ENCODE measurements around the gene C5orf22. TPM values are rescaled to one million over a fixed set of nuclear protein-coding genes. Genes with fewer than 3 reads are reported as not detected.

Gene C5orf22
- total and polyA plus RNA-seq, 2 experiments from 2014 or later = 14.7 to 33.6 TPM

GRCh38 chr5:31495336-31495735, 36.8 kb upstream of the C5orf22 start:
- Histone ChIP-seq H3K36me3 (peaks cover 57% of the 10 kb centered on the region), H3K4me3 (no peak overlapping the region), H3K9me3 (ENCODE audit: low read depth) (no peaks in the 10 kb centered on the region), H3K27me3 (no peaks in the 10 kb centered on the region), H3K27ac (no peak overlapping the region), H3K4me1 (ENCODE audit: low read depth) (no peaks in the 10 kb centered on the region)
- DNase-seq (ENCODE audit: low read depth in 1 of 2, low spot score in 1 of 2) = no peak
- TF ChIP-seq, protein P1, sequence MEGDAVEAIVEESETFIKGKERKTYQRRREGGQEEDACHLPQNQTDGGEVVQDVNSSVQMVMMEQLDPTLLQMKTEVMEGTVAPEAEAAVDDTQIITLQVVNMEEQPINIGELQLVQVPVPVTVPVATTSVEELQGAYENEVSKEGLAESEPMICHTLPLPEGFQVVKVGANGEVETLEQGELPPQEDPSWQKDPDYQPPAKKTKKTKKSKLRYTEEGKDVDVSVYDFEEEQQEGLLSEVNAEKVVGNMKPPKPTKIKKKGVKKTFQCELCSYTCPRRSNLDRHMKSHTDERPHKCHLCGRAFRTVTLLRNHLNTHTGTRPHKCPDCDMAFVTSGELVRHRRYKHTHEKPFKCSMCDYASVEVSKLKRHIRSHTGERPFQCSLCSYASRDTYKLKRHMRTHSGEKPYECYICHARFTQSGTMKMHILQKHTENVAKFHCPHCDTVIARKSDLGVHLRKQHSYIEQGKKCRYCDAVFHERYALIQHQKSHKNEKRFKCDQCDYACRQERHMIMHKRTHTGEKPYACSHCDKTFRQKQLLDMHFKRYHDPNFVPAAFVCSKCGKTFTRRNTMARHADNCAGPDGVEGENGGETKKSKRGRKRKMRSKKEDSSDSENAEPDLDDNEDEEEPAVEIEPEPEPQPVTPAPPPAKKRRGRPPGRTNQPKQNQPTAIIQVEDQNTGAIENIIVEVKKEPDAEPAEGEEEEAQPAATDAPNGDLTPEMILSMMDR (IDR thresholded peaks at IDR 0.05; ENCODE audit: low read depth, low read length) = no peak

- Histone ChIP-seq H3K27me3 (no peaks in the 10 kb centered on the region), H3K27ac (no peak overlapping the region), H3K4me3 (no peak overlapping the region), H3K36me3 (peaks cover 57% of the 10 kb centered on the region), H3K4me1 (ENCODE audit: low read depth) (no peaks in the 10 kb centered on the region), H3K9me3 (ENCODE audit: low read depth) (no peaks in the 10 kb centered on the region)
- TF ChIP-seq, protein P1 (IDR thresholded peaks at IDR 0.05; ENCODE audit: low read depth, low read length) = no peak
- DNase-seq (ENCODE audit: low read depth in 1 of 2, low spot score in 1 of 2) = no peak
Measured at GRCh38 chr5:31496301-31496700, 35.8 kb upstream of the C5orf22 start.

GRCh38 chr5:31496891-31497290, 35.2 kb upstream of the C5orf22 start:
- no peaks in the 10 kb centered on the region for H3K4me1 ChIP-seq (ENCODE audit: low read depth)
- H3K27me3 ChIP-seq = no peaks in the 10 kb centered on the region
- H3K36me3 ChIP-seq = peaks cover 57% of the 10 kb centered on the region
- H3K27ac ChIP-seq = no peak overlapping the region
- no peak for DNase-seq (ENCODE audit: low read depth in 1 of 2, low spot score in 1 of 2)
- no peak overlapping the region for H3K4me3 ChIP-seq
- H3K9me3 ChIP-seq (ENCODE audit: low read depth) = no peaks in the 10 kb centered on the region
- TF ChIP-seq, protein P1 (IDR thresholded peaks at IDR 0.05; ENCODE audit: low read depth, low read length) = no peak

DNA sequence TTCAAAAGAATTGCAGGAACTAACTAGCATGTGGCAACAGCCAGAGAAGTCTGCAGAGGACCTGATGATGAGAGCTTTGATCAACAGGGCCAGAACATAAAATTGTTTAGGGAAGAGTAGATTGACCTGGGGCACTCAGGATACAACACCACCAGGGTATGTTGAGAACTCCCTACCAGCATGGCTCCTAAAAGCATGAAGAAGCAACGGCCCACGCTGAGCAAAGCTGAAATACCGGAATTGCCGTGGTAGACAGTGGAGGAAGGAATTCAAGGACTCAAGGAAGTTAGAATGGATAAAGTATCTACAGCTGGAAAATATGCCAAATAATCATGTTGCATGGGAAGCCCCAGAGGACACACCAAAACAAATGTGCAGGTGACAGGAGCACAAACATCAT, 31.8 kb upstream of the C5orf22 start:
- TF ChIP-seq, protein P1 (IDR thresholded peaks at IDR 0.05; ENCODE audit: low read depth, low read length) = no peak
- Histone ChIP-seq H3K27me3 (no peaks in the 10 kb centered on the region), H3K36me3 (peaks cover 39% of the 10 kb centered on the region), H3K4me3 (no peak overlapping the region), H3K9me3 (ENCODE audit: low read depth) (no peaks in the 10 kb centered on the region), H3K27ac (no peak overlapping the region), H3K4me1 (ENCODE audit: low read depth) (no peaks in the 10 kb centered on the region)
- no peak for DNase-seq (ENCODE audit: low read depth in 1 of 2, low spot score in 1 of 2)

DNA sequence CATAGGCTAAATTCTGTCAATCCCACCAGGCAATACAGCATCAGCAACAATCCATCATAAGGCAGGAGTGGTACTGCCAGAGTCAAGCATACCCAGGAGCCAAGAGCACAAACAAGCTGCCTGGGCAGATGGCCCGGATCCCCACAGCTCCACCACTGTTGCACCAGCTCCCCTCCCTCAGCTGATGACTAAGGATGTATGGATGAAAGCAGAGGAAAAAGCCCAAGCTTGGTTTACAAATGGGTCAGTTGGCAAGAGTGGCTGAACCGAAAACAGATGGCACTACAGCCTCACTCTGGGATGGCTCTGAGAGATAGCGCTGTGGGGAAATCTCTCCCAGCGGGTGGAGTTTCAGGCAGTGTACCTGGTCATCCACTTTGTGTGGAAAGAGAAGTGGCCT, 29.6 kb upstream of the C5orf22 start:
- Histone ChIP-seq H3K4me1 (ENCODE audit: low read depth) (no peaks in the 10 kb centered on the region), H3K27ac (no peak overlapping the region), H3K36me3 (peaks cover 40% of the 10 kb centered on the region), H3K27me3 (no peaks in the 10 kb centered on the region), H3K4me3 (no peak overlapping the region), H3K9me3 (ENCODE audit: low read depth) (no peaks in the 10 kb centered on the region)
- TF ChIP-seq, protein P1 (IDR thresholded peaks at IDR 0.05; ENCODE audit: low read depth, low read length) = no peak
- no peak for DNase-seq (ENCODE audit: low read depth in 1 of 2, low spot score in 1 of 2)

DNA sequence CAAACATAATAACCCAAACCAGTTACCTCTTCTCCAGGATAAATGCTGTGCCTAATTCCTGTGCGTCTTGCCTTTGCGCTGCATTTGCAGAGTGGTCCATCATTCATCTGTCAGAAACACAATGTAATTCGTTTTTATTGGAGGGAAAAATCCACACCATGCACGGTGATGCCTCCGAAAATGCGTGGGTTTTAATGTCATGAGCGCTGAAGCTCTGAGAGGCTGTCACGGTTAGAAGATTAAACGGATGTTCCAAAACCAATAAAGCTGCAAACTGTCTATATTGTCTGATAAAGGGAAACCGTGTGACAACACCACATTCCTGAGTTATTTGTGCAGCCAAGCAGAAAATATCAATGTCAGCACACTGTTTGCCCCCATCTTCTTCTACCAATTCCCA, 27.6 kb upstream of the C5orf22 start:
- Histone ChIP-seq H3K4me3 (no peak overlapping the region), H3K9me3 (ENCODE audit: low read depth) (no peaks in the 10 kb centered on the region), H3K27me3 (no peaks in the 10 kb centered on the region), H3K36me3 (peaks cover 40% of the 10 kb centered on the region), H3K27ac (no peak overlapping the region), H3K4me1 (ENCODE audit: low read depth) (no peaks in the 10 kb centered on the region)
- DNase-seq (ENCODE audit: low read depth in 1 of 2, low spot score in 1 of 2) = no peak
- TF ChIP-seq, protein P1 (IDR thresholded peaks at IDR 0.05; ENCODE audit: low read depth, low read length) = no peak
